ENCODE results near the gene EZH2. TPM values are rescaled to one million over a fixed set of nuclear protein-coding genes. Genes with fewer than 3 reads are reported as not detected.

EZH2 gene
- total and polyA plus RNA-seq, 4 donors, result 3.6 to 14.8 (median 4.4) TPM

- no peak overlapping the region for H3K4me3 ChIP-seq
- H3K9me3 ChIP-seq (ENCODE audit: control insufficient read depth in 4 of 4, insufficient read depth in 3 of 4, low read length in 3 of 4), result no peaks in the 10 kb centered on the region
- peaks cover 0 to 3% (median 0%) of the 10 kb centered on the region in 5 donors for H3K4me1 ChIP-seq (ENCODE audit: control insufficient read depth in 5 of 5, insufficient read depth in 5 of 5, low read length in 5 of 5)
- TF ChIP-seq CTCF (IDR thresholded peaks at IDR 0.05; ENCODE audit: control extremely low read depth, extremely low read depth), result no peak
- ATAC-seq (ENCODE audit: insufficient read depth, low FRiP score) (no peak), DNase-seq (no peak)
- no peak overlapping the region for H3K9ac ChIP-seq (ENCODE audit: insufficient read depth in 1 of 2, low read length in 2 of 2)
- no peaks in the 10 kb centered on the region for H3K27me3 ChIP-seq (ENCODE audit: control insufficient read depth in 3 of 3, insufficient read depth in 3 of 3, low read length in 2 of 3)
- no peaks in the 10 kb centered on the region for H3K36me3 ChIP-seq (ENCODE audit: control insufficient read depth in 4 of 4, insufficient read depth in 4 of 4, low read length in 4 of 4)
- WGBS, 2 donors, result 94 to 95% methylated on average over 7 of the region's 7 CpGs
- H3K27ac ChIP-seq (ENCODE audit: low read depth in 1 of 2, low read length in 1 of 2), result no peak overlapping the region
These were observed 4.2 kb upstream of the EZH2 start for GRCh38 chr7:148888300-148888699.

GRCh38 chr7:148886844-148887243 lies 2.8 kb upstream of the EZH2 start:
- H3K4me3 ChIP-seq, result no peak overlapping the region
- no peak for DNase-seq
- H3K9me3 ChIP-seq (ENCODE audit: control insufficient read depth in 4 of 4, insufficient read depth in 3 of 4, low read length in 3 of 4), result no peaks in the 10 kb centered on the region
- no peak for TF ChIP-seq CTCF (IDR thresholded peaks at IDR 0.05; ENCODE audit: control extremely low read depth, extremely low read depth)
- H3K36me3 ChIP-seq (ENCODE audit: control insufficient read depth in 4 of 4, insufficient read depth in 4 of 4, low read length in 4 of 4), result no peaks in the 10 kb centered on the region
- no peak for ATAC-seq (ENCODE audit: insufficient read depth, low FRiP score)
- peaks cover 0 to 10% (median 0%) of the 10 kb centered on the region in 5 donors for H3K4me1 ChIP-seq (ENCODE audit: control insufficient read depth in 5 of 5, insufficient read depth in 5 of 5, low read length in 5 of 5)
- no peak overlapping the region for H3K9ac ChIP-seq (ENCODE audit: insufficient read depth in 1 of 2, low read length in 2 of 2)
- H3K27me3 ChIP-seq (ENCODE audit: control insufficient read depth in 3 of 3, insufficient read depth in 3 of 3, low read length in 2 of 3), result no peaks in the 10 kb centered on the region
- H3K27ac ChIP-seq (ENCODE audit: low read depth in 1 of 2, low read length in 1 of 2), result no peak overlapping the region
- 89 to 97% methylated on average over 4 of the region's 4 CpGs for WGBS, 2 donors

- H3K9ac ChIP-seq (ENCODE audit: insufficient read depth in 1 of 2, low read length in 2 of 2), result peak overlapping the region; percentile 4 to 37
- 0 to 1% methylated on average over 64 to 101 of the region's 101 CpGs for WGBS, 2 donors
- no peaks in the 10 kb centered on the region for H3K36me3 ChIP-seq (ENCODE audit: control insufficient read depth in 4 of 4, insufficient read depth in 4 of 4, low read length in 4 of 4)
- DNase-seq (peak; percentile 95 to 97 (median 96)), ATAC-seq (ENCODE audit: insufficient read depth, low FRiP score) (peak; percentile 98)
- H3K9me3 ChIP-seq (ENCODE audit: control insufficient read depth in 4 of 4, insufficient read depth in 3 of 4, low read length in 3 of 4), result no peaks in the 10 kb centered on the region
- TF ChIP-seq CTCF (IDR thresholded peaks at IDR 0.05; ENCODE audit: control extremely low read depth, extremely low read depth), result no peak
- no peaks in the 10 kb centered on the region for H3K27me3 ChIP-seq (ENCODE audit: control insufficient read depth in 3 of 3, insufficient read depth in 3 of 3, low read length in 2 of 3)
- H3K4me1 ChIP-seq (ENCODE audit: control insufficient read depth in 5 of 5, insufficient read depth in 5 of 5, low read length in 5 of 5), result peaks cover 0 to 14% (median 0%) of the 10 kb centered on the region in 5 donors
- peak overlapping the region; percentile 97 for H3K4me3 ChIP-seq
- peak overlapping the region; percentile 92 for H3K27ac ChIP-seq (ENCODE audit: low read depth in 1 of 2, low read length in 1 of 2)
These were observed 370 bp upstream of the EZH2 start for GRCh38 chr7:148884299-148885022.

All from lung (tissue), 12 donors.